Glutamatergic neuron (in vitro differentiated cells): ENCODE results near the gene THBS3. TPM values are rescaled to one million over a fixed set of nuclear protein-coding genes. Genes with fewer than 3 reads are reported as not detected.

Experiments used
- DNase-seq: peaks from one replicate; pipeline ENCODE4 v3.0.0; 2022
- H3K27ac Mint-ChIP-seq: one replicate; pipeline ENCODE4 v1.8.0; 2020; ENCODE audit warnings: mild to moderate bottlenecking, mixed read lengths, inconsistent platforms; ENCODE audit not compliant: unreplicated experiment
- H3K27me3 Mint-ChIP-seq: one replicate; pipeline ENCODE4 v1.8.0; 2020; ENCODE audit warnings: mild to moderate bottlenecking, moderate library complexity, mixed read lengths, inconsistent platforms; ENCODE audit not compliant: unreplicated experiment
- H3K36me3 Mint-ChIP-seq: one replicate; pipeline ENCODE4 v1.8.0; 2020; ENCODE audit warnings: mild to moderate bottlenecking, mixed read lengths, inconsistent platforms; ENCODE audit not compliant: unreplicated experiment
- H3K4me1 Mint-ChIP-seq: one replicate; pipeline ENCODE4 v1.8.0; 2020; ENCODE audit warnings: mild to moderate bottlenecking, low read depth, mixed read lengths, inconsistent platforms; ENCODE audit not compliant: unreplicated experiment
- H3K4me3 Mint-ChIP-seq: one replicate; pipeline ENCODE4 v1.8.0; 2020; ENCODE audit warnings: mild to moderate bottlenecking, mixed read lengths, inconsistent platforms; ENCODE audit not compliant: unreplicated experiment
- H3K9me3 Mint-ChIP-seq: one replicate; pipeline ENCODE4 v1.8.0; 2020; ENCODE audit warnings: mild to moderate bottlenecking, moderate library complexity, mixed read lengths, inconsistent platforms; ENCODE audit not compliant: unreplicated experiment
- total RNA-seq: library from RNA; stranded (reverse); fragmentation: NEBNext Ultra II Directional; extraction: Animal tissue kit (Norgen Biotek cat#: 25700); gene quantifications from one replicate; pipeline ENCODE4 v1.2.1, GENCODE V29; 2021; ENCODE audit not compliant: unreplicated experiment
- TF ChIP-seq, protein P1 (sequence below): fragments of 200-600 bp; sonication (generic); IDR thresholded peaks from one replicate; pipeline ENCODE4 v1.5.0; 2021; ENCODE audit not compliant: partially characterized antibody, unreplicated experiment

The THBS3 gene
- total RNA-seq, 1 donor from 2014 or later, result 377 TPM

DNA sequence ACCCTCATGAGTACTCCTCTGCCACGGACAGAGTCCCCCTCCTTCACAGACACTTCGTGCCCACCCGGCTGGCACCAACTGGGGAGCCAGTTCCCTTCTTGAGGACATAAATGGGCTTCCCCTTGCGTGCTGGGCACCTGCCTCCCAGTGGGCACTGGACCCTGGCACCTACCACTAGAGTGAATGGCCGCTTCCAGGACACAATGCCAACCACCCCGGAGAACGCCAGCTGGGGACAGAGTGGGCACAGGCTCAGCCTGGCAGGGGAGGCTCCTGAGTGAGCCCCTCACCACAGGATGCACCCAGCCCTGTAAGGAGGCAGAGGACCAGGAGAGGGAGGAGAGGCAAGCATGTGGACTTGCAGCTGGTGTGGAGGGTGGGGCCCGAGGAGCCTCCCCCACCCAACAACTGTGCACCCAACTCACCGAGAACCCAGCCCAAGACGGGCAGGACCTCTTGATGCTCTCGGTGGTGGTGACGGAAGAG, 46.6 kb upstream of the THBS3 start:
- H3K9me3 Mint-ChIP-seq, result peaks cover 12% of the 10 kb centered on the region
- H3K36me3 Mint-ChIP-seq, result peaks cover 12% of the 10 kb centered on the region
- peaks cover 12% of the 10 kb centered on the region for H3K27me3 Mint-ChIP-seq
- TF ChIP-seq, protein P1, sequence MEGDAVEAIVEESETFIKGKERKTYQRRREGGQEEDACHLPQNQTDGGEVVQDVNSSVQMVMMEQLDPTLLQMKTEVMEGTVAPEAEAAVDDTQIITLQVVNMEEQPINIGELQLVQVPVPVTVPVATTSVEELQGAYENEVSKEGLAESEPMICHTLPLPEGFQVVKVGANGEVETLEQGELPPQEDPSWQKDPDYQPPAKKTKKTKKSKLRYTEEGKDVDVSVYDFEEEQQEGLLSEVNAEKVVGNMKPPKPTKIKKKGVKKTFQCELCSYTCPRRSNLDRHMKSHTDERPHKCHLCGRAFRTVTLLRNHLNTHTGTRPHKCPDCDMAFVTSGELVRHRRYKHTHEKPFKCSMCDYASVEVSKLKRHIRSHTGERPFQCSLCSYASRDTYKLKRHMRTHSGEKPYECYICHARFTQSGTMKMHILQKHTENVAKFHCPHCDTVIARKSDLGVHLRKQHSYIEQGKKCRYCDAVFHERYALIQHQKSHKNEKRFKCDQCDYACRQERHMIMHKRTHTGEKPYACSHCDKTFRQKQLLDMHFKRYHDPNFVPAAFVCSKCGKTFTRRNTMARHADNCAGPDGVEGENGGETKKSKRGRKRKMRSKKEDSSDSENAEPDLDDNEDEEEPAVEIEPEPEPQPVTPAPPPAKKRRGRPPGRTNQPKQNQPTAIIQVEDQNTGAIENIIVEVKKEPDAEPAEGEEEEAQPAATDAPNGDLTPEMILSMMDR, result no peak
- no peak for DNase-seq
- H3K4me3 Mint-ChIP-seq, result peak overlapping the region; percentile 80
- H3K4me1 Mint-ChIP-seq, result peaks cover 30% of the 10 kb centered on the region
- H3K27ac Mint-ChIP-seq, result peak overlapping the region; percentile 72

DNA sequence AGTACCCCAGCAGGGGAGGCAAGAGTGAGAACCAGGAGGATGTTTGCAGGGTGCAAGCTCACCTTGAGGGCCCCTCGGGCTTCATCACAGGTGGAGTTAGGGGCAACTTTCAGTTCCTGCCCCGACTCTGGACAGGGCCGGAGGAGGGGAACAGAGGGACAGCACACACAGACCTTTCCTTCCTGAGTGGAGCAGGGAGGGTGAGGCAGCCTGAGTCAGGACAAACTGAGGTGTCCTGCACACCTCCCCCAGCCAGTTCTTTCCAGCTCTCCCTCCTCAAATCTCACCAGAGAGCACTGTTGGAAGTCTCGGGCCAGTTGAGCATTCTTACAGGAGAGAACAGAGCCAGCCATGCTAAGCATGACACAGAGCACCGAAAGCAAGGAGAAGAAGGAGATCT, 46.1 kb upstream of the THBS3 start:
- Mint-ChIP-seq H3K27me3 (peaks cover 12% of the 10 kb centered on the region), H3K9me3 (peaks cover 12% of the 10 kb centered on the region), H3K4me1 (peaks cover 30% of the 10 kb centered on the region), H3K27ac (peak overlapping the region; percentile 74), H3K4me3 (peak overlapping the region; percentile 80), H3K36me3 (peaks cover 12% of the 10 kb centered on the region)
- TF ChIP-seq, protein P1, result no peak
- DNase-seq, result no peak

DNA sequence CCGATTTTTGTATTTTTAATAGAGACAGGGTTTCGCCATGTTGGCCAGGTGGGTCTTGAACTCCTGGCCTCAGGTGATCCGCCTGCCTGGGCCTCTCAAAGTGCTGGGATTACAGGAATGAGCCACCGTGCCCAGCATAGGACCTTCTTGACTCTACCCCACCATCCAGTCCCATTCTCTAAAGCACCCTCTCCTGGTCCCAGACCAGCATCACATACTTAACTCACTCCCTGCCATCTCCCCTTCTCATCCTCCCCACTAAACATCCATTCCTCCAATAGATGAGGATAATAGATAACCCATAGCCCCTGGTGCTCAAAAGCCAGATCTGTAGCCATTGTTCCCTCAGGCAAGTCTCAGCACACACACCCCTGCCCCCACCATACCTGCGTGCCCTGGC, 45.5 kb upstream of the THBS3 start:
- Mint-ChIP-seq H3K4me3 (peak overlapping the region; percentile 80), H3K9me3 (peaks cover 12% of the 10 kb centered on the region), H3K4me1 (peaks cover 30% of the 10 kb centered on the region), H3K27me3 (peaks cover 12% of the 10 kb centered on the region), H3K27ac (peak overlapping the region; percentile 74), H3K36me3 (peaks cover 12% of the 10 kb centered on the region)
- TF ChIP-seq, protein P1, result no peak
- DNase-seq, result no peak

DNA sequence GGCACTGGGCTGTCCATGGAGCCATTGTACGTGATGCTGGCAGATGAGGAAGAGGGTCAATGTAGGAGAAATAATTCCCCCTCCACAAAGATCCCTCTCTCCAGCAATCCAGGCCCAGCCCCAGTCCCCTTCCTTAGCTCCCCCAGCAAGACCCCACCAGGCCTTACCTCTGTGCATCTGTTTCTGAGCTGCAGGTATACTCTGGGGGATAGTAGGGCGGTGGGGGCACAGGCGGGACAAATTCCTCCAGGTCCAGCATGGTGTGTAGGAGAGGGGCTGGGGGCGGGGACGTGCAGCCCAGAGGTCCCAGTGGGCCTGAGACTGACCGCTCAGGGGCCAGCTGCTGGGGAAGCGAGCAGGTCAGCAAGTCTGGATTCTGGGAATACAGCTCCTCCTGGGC, 43.9 kb upstream of the THBS3 start:
- TF ChIP-seq, protein P1, result no peak
- peak; percentile 33 for DNase-seq
- Mint-ChIP-seq H3K36me3 (peaks cover 2% of the 10 kb centered on the region), H3K27ac (no peak overlapping the region), H3K9me3 (peaks cover 11% of the 10 kb centered on the region), H3K4me3 (no peak overlapping the region), H3K4me1 (peaks cover 24% of the 10 kb centered on the region), H3K27me3 (peaks cover 12% of the 10 kb centered on the region)

DNA sequence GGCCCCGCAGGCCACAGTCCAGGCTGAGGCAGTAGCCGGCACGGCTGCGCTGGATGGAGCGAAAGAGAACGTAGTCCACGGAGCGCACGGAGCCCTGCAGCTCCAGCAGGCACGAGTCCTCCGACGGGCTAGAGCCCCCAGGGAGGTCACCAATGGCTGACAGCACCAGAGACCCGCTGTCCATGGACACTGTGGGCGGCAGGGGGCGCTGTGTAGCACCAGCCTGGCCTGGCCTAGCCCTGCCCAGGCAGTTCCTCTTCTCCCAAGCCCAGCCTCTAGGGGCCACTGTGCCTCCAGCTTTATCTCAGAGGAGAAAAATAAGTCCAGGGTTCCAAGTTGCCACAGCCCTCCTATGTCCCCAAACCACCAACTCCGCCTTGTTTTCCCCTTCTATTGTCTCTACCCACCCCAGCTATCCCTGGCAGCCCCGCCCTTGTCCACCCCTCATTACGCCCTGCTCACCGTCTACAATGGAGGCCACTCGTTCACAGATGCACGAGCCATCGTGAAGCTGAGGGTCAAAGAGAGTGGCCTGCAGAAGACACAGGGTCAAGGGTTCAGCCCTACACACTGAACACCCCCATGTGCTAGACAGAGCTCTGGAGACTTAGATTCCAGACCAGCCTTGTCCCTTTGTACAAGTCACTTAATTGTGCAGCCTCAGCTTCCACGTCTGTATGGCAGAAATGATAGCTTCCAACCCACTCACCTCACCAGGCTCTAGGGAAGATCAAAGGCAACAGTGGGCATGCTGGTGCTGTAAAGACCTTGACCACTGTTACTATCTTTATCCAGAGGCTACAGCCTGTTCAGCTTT, 43.1 kb upstream of the THBS3 start:
- Mint-ChIP-seq H3K27me3 (peaks cover 12% of the 10 kb centered on the region), H3K36me3 (peaks cover 7% of the 10 kb centered on the region), H3K27ac (peak overlapping the region; percentile 55), H3K9me3 (peaks cover 11% of the 10 kb centered on the region), H3K4me1 (peaks cover 22% of the 10 kb centered on the region), H3K4me3 (peak overlapping the region; percentile 64)
- DNase-seq, result peak; percentile 100
- TF ChIP-seq, protein P1, result peak; percentile 98
